ENCODE measurements around the gene STPG2. TPM values are rescaled to one million over a fixed set of nuclear protein-coding genes. Genes with fewer than 3 reads are reported as not detected.

STPG2 gene
- total and polyA plus RNA-seq, 2 of the 8 experiments (the other 6 are each of a cell fraction or from before 2014, with no cell fraction given): 0.03 TPM; not detected in 1

DNA sequence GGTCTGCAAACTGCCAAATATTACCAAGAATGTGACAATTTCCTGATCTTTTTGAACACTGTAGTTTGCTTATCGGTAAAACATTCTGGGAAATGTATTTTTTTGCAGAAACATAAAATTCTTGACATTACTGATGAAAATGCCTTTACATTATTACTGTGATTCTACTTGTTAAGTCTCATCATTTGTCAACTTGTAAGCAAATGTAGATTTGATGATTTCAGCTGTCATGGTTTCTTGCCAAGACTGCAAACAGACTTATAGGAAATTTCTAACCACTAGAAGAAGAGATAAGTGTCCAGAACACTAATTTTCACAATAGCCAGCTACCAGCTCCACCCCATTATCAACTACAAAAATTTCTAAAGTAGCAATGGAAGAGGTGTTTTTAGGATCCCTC is 560.4 kb downstream of the STPG2 start (continued):
- TF ChIP-seq SRF (IDR thresholded peaks at IDR 0.05; ENCODE audit: low read depth, low read length) (no peak), CHD1 (IDR thresholded peaks at IDR 0.05; ENCODE audit: low read depth, low read length) (no peak)

All from H1 (cell line).